Sciatic nerve (tissue), 2 donors: Measurements from ENCODE around the gene BRSK2. TPM values are rescaled to one million over a fixed set of nuclear protein-coding genes. Genes with fewer than 3 reads are reported as not detected.
"Not testable (repeated sequence)": the region's sequence is repeated elsewhere in the genome, so short reads cannot be mapped to it uniquely, and the experiment has no call there.

Experiments
- ATAC-seq: fragments of 200-7000 bp; cut with Tn5 transposase; one replicate; pipeline ENCODE4 v1.9.1; 2020; ENCODE audit warnings: mild to moderate bottlenecking, moderate library complexity
- DNase-seq: peaks from one replicate; pipeline ENCODE4 v3.0.0-alpha.2; 2020; ENCODE audit warnings: low spot score
- intact Hi-C: fragments of 100-400 bp; cut with DNase I; formaldehyde crosslinking; loops from one replicate; pipeline ENCODE4 v1.14.2; 2022
- total RNA-seq: library from RNA; stranded (reverse); fragmentation: NEBNext Ultra II Directional; extraction: Animal tissue kit (Norgen Biotek cat#: 25700); gene quantifications from one replicate; pipeline ENCODE4 v1.2.1, GENCODE V29; 2021
- donor health status: DM: no; HTN: no; CAD: no.
- donor health status: DM: no; HTN: no; CAD: no.

The BRSK2 gene
- 7.4 TPM for total RNA-seq

DNA sequence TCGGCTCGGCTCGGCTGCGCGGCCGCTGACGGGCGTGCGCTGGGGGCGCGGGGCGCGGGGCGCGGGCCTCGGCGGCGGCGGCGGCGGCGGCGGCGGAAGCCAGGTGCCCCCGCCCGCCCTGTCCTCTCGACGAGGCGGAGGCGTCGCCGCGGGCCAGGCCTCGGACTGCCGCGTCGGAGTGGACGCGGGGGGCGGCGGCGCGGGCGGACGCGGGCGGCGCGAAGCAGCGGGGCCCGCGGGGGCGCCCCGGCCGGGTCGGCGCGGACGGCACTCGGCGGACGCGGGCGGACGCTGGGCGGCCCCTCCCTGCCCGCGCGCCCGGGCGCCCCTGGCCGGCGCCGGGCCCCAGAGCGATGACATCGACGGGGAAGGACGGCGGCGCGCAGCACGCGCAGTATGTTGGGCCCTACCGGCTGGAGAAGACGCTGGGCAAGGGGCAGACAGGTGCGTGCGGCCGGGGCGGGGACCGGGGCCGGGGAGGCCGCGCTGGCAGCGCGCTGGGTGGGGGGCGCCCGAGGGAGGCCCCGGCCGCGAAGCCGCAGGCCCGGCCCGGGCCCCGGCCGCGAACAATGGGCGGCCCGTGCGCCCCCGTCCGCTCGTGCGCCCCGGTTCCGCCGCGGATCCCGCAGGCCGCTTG lies at the start of gene BRSK2:
Gene BRSK2 (plus strand): TSS at position 3 of the 637 bp plus-strand sequence. CDS start 351 bp downstream, at position 354.
- ATAC-seq (no peak), DNase-seq (no peak)
- intact Hi-C loops, result no loop called here

DNA sequence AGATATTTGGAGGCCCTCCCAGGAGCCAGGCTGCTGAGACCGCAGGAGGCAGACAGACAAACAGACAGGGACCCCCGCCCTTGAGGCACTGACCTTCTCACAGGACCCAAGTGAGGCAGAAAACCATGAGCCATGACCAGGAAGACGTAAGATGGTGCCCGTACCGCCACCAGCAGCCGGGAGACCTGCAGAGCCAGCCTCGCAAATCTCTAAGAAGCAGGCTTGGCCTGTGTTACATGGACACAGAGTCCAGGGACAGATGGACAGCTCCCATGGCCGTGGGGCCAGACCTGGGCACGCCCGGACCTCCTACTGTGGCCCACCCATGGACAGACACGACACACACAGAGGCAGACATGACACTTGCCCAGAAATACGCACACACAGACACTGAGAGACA lies 49.6 kb upstream of the BRSK2 start:
- intact Hi-C loops, result no loop called here
- DNase-seq (no peak), ATAC-seq (no peak)

DNA sequence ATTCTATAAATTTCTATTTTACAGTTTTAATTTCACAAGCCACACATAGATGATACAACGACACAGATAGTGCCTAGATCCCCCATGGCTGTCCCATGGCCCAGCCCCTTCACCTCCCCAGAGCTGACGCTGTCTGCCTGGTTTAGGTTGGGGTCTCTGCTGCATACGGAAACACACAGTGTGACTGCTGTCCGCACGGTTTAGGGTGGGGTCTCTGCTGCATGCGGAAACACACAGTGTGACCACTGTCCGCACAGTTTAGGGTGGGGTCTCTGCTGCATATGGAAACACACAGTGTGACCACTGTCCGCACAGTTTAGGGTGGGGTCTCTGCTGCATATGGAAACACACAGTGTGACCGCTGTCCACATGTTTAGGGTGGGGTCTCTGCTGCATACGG lies 48.5 kb upstream of the BRSK2 start:
- ATAC-seq, intact Hi-C loops, DNase-seq: not testable (repeated sequence)

DNA sequence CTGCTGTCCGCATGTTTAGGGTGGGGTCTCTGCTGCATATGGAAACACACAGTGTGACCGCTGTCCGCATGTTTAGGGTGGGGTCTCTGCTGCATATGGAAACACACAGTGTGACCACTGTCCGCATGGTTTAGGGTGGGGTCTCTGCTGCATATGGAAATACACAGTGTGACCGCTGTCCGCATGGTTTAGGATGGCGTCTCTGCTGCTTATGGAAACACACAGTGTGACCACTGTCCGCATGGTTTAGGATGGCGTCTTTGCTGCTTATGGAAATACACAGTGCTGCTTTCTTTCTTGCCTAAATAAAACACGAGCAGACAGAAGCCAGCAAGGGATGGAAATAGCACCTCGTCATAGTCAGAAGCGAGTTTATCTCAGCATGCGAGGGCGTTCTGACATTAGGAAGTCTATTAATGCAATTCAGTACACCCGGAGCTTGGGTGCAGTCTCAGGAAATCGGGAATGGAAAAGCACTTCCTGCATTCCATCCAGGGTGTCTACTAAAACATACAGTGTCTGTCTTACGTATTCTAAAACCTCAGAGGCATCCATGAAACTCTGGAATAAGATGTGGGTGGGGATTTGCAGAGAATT lies 47.7 kb upstream of the BRSK2 start:
- intact Hi-C loops, result no loop called here
- ATAC-seq (no peak), DNase-seq (no peak)

DNA sequence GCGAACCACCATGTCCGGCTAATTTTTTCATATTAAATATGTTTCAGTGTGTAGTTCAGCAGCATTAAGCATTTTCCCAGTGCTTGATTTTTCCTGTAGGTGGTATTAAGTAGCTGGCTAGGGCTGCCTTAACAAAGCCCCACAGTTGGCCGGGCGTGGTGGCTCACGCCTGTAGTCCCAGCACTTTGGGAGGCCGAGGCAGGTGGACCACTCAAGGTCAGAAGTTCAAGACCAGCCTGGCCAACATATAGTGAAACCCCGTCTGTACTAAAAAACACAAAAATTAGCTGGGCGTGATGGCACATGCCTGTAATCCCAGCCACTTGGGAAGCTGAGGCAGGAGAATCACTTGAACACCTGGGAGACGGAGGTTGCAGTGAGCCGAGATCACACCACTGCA lies 46.8 kb upstream of the BRSK2 start:
- intact Hi-C loops, result no loop called here
- DNase-seq (no peak), ATAC-seq (no peak)

DNA sequence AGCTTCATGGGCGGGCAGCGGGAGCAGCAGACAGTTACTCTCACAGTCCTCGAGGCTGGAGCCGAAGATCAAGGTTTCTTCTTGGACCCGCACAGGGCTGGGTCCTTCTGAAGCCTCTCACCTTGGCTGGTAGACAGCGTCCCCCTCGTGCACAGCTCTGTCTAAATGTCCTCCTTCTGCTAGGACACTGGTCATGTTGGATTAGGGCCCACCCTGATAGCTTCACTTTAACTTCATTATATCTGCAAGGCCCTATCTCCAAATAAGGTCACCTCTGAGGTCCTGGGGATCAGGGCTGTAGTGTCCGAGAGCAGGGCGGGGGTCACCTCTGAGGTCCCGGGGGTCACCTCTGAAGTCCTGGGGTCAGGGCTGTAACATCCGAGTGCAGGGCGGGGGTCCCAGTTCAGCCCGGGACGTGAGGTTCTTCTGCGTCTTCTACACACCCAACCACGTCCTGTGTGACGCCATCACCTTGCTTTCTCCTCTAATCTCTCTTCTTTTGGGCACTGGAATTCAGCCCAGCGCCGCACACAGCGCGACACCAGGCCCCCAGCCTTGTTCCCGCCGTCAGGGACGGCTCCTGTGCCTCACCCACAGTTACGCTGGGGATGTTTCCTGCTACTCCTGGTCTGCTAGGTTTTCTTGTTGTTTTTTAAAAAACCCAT lies 46.2 kb upstream of the BRSK2 start:
- no peak for DNase-seq
- intact Hi-C loops, result no loop called here
- ATAC-seq, result no peak

DNA sequence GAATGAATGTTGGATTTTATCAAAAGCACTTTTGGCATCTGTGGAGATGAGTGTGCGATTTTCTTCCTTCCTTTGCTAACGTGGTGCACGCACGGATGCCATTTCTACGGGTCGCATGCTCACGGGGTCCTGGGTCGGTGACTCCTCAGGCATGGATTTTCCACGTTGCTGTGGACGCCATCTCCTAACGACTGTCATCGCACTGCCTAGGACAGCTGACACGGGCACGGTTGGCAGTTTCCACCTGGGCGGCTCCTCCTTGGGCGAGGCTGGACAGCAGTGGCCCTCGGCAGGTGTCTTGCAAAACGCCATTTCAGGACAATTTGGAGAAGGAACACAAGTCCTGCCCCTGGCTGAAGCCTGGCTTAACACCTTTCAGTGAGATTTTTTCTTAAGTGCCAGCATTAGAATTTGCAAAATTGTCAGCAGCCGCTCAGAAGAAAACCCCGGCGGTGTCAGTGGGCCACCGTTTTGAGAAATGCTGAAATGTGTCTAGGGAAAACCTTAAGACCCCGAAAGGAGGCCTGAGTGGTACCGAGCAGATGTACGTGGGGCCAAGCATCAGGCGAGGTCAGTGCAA lies 45.6 kb upstream of the BRSK2 start:
- DNase-seq, result no peak
- no peak for ATAC-seq
- intact Hi-C loops, result no loop called here

DNA sequence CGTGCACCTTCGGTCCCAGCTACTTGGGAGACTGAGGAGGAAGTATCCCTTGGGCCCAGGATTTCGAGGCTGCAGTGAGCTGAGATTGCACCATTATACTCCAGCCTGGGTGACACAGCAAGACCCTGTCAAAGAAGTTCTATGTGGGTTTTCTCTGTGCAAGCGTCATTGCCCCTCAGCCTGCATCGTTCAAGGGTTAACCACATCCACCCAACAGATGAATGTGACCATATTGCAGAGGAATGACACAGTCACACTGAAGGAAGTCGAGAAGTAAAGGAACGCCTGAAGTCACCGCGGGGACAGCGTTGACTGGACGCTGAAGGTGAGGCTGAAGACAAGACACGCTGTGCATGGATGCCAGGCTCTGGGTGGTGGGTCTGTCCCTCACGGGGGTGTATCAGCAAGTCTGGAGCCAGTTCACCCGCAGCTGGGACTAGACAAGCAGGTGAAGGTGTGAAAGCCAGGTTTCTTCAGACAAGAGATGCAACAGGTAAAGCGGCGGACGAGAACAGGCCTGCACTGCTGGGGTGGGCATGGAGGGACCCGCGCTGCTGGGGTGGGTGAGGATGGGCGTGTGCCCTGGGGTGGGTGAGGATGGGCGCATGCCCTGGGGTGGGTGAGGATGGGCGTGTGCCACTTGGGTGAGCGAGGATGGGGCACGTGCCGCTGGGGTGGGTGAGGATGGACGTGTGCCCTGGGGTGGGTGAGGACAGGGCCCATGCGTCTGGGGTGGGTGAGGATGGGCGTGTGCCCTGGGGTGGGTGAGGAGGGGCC lies 43.8 kb upstream of the BRSK2 start:
- ATAC-seq (no peak), DNase-seq (no peak)
- intact Hi-C loops, result no loop called here

DNA sequence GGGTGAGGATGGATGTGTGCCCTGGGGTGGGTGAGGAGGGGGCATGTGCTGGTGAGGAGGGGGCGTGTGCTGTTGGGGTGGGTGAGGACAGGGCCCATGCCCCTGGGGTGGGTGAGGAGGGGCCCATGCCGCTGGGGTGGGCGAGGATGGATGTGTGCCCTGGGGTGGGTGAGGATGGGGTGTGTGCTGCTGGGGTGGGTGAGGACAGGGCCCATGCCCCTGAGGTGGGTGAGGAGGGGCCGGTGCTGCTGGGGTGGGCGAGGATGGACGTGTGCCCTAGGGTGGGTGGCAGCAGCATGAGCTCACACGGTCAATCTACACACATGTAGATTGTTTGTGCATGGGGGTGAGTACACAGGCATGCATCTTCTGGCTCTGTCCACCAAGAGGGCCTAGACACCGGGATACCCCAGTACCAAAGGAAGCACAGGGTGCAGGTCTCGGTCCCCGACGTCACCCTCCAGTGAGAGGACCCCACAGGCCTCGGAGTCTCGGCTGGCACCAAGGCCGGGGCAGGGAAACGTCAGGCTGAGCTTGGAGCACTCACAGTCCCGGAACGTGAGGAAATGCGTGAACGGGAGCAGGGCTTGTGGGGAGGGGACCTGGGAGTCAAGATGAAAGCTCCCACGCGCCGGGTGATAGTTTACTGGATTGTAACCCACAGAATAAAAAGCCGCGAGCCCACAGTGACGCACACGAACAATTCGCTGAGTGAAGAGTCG lies 42.9 kb upstream of the BRSK2 start:
- DNase-seq, result peak; percentile 47
- ATAC-seq, result no peak
- intact Hi-C loops, result no loop called here

DNA sequence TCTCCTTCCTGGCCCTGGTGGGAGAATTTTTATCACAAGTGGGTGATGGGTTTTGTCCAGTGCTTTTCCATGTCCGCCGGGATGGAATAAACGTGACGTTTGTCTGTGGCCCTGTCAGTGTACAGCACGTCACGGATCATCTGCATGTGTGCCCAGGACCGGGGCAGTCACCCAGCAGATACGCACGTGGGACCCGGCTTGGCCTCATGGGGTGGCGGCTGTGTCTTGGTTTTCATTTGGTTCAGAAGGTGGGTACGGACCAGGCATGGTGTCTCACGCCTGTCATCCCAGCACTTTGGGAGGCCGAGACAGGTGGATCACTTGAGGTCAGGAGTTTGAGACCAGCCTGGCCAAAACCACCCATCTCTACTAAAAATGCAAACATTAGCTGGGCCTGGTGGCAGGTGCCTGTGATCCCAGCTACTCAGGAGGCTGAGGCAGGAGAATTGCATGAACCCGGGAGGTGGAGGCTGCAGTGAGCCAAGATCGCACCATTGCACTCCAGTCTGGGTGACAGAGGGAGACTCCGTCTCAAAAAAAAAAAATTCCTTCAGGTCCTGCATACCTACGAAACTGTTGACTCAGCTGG lies 42.2 kb upstream of the BRSK2 start:
- ATAC-seq, intact Hi-C loops: not testable (repeated sequence)
- DNase-seq, result peak; percentile 38

DNA sequence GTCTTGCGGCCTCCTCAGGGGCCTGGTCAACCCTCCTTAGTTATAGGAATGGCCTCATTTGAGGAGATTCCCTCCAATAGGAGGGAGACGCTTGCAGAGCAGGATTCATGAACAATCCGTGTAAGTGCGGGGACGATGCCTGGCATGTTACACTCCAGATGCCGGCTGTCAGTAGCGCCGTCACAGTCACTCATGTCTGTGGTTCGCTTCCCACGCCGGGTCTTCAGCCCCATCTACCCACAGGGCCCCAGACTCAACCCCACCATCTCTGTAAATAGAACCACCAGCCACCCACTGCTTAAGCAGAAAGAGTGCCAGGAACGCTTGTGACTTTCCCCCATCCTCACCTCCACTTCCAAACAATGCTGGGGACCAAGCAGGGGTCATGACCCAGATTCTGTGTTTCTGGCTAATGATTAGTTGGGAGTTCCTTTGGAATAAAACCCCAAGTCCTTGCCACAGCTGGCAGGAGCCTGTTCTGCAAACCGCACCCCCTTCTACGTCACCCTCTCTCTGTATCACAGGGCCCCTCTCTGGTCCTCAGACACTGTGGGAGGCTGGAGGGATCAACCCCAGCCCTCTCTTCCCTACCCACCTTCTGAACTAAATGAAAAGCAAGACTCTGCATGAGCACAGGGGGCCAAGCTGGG lies 41.5 kb upstream of the BRSK2 start:
- no peak for ATAC-seq
- peak; percentile 30 for DNase-seq
- intact Hi-C loops, result no loop called here

DNA sequence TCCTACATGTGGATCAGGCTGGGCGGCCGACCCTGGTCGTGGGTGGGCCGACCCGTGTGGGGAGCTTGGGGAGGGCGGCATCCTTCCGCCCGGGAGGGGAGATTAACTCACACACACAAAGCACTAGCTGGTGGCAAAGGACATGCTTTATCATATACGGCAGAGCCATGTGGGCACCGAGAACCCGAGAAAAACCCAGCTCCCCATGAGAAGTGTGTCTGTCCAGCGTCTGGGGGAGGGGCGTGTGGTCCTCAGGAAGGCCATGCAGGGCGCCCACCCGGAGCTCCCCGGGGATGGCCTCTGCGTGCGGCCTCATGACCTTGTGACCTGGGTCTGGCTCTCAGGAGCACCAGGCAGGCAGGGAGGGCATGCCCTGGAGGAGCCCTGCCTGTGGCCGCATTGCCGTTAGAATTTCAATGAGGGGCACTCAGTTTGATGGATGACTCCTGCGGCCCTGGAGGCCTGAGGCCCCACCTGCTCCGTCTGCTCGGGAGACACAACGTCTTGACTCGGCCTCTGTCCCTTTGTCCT lies 40.9 kb upstream of the BRSK2 start:
- intact Hi-C loops, result no loop called here
- ATAC-seq (no peak), DNase-seq (peak; percentile 45)

DNA sequence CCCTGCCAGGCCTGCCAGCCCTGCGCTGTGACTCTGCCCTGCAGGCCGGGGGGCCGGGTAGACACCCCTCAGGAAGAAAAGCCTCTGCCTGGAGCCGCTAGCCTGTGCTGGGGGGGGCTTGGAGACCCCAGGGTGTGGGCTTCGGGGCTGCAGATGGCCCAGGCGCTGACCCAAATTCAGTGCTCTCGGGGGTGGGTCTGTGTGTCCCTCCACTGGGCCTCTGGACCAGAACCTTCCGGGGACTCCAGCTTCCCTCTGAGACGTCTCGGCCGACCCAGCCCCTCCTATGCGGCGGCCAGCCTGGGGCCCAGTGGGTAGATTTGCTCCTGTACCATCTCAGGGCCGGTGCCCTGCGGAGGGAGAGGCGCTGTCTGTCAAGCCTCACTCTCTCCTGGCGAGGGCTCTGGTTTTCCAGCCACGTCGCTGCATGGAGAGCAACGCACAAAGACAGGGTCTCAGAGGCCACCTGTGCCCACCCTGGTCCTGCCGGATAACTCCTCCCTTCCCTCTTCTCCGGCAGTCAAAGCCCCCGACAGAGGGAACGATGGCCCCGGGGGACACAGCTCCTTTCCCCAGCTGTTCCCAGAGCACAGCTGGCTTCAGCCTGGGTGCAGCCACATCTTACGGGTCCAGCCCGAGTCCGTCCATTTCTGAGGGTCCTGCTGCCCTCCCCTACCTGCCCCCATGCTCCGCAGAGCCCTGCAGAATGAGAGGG lies 40.2 kb upstream of the BRSK2 start:
- ATAC-seq, result peak; percentile 18
- intact Hi-C loops, result no loop called here
- peak; percentile 52 for DNase-seq

DNA sequence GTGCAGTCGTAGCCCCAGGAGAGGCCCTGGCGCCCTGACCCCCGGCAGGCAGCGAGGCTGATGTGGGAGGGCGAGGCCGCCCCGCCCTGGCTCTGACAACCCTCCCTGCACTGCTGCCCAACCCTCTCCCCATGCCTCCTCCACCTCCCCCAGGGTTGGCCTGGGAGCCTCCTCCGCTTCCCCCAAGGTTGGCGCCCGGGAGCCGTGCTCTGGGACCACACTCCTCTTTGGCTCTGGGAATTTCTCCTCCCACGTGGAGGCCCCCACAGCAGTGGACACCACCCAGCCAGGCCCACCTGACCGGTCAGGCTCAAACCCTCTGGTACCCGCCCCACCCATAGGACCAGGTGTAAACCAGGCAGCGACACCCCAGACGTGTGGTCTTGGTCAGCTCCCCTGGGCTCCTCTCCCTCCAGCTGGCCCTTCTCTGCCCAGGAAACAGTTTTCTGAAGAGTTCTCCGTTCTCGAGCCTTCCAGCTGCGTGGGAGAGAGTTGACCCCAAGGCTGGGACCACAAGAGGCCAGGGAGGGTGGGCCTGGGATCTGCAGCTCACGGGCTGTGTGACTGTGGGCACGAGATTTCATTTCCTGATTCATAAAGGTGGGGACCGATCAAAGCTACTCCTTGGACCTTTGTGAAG lies 39.5 kb upstream of the BRSK2 start:
- ATAC-seq, result peak; percentile 16
- intact Hi-C loops, result no loop called here
- DNase-seq, result peak; percentile 54

DNA sequence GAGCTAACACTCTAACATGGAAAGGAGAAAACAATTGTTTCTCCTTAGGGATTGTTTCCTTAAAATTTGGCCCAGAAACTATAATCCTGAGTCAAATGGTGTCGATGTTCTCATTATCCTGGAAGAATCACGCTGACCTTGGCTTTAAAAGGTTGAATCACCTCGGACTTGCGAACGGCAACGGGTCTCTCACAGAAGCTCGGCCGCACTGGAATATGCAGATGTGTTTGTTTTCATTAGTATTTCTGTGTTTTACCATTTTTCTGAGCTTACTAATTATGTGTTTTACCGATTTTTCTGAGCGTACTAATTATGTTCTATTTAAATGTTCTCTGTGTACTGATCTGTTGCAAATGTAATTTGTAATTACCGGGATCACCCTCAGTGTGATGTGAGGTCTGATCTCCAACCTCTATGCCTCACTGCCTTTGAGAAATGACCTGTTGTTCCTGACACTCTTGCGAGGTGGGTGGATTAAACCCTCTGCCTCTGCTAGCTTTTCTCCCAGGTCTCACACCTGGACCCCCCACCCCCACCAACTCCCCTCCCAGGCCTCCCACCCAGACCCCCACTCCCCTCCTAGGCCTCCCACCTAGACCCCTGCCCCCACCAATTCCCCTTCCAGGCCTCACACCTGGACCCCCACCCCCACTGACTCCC lies 38.3 kb upstream of the BRSK2 start:
- ATAC-seq (no peak), DNase-seq (peak; percentile 15)

DNA sequence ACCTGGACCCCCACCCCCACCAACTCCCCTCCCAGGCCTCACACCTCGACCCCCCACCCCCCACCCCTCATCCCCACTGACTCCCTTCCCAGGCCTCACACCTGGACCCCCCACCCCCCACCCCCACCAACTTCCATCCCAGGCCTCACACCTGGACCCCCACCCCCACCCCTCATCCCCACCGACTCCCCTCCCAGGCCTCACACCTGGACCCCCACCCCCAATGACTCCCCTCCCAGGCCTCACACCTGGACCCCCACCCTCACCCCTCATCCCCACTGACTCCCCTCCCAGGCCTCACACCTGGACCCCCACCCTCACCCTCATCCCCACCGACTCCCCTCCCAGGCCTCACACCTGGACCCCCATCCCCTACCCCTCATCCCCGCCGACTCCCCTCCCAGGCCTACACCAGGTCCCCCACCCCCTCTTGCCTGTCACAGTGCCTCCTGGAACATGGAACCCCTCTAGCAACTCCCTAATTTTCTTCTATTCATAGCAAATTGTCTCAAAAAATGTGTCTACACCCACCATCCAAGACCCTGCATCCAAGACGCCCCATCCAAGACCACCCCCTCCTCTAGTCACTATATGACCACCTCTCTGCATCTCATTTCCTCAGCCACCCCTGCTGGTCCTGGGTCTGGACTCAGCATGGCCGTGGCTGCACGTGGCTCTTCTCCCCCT lies 36.9 kb upstream of the BRSK2 start:
- ATAC-seq (no peak), DNase-seq (peak; percentile 13)
- intact Hi-C loops, result no loop called here

More for the DNA sequence above, 38.3 kb upstream of the BRSK2 start:
- intact Hi-C loops, result no loop called here
